ENCODE data around the gene DUSP28. TPM values are rescaled to one million over a fixed set of nuclear protein-coding genes. Genes with fewer than 3 reads are reported as not detected.

DUSP28 gene
- total and polyA plus RNA-seq, 2 of the 13 experiments (the other 11 are each of a cell fraction or from before 2014, with no cell fraction given) = 5.2 to 8.6 TPM

GRCh38 chr2:240553956-240554480 is 6.1 kb upstream of the DUSP28 start:
- Histone ChIP-seq H3K9me3 (ENCODE audit: low read length) (no peaks in the 10 kb centered on the region), H2AFZ (ENCODE audit: low read length) (no peak overlapping the region), H3K36me3 (replicated peaks in 1 of 2; ENCODE audit: control insufficient read depth in 1 of 2, insufficient read depth in 2 of 2, low read length in 2 of 2) (peaks cover 18 to 45% of the 10 kb centered on the region in 2 experiments), H3K9ac (ENCODE audit: insufficient read depth, low read depth, low read length) (no peak overlapping the region), H3K79me2 (ENCODE audit: insufficient read depth, low read length) (peaks cover 17% of the 10 kb centered on the region), H3K4me3 (replicated peaks in 1 of 3; ENCODE audit: insufficient read depth in 1 of 3, low read depth in 2 of 3, low read length in 3 of 3) (no peak overlapping the region), H3K27ac (ENCODE audit: extremely low read length, insufficient read depth, low read length) (no peak overlapping the region), H3K27me3 (ENCODE audit: control insufficient read depth in 1 of 2, insufficient read depth in 2 of 2, low read length in 2 of 2) (no peaks in the 10 kb centered on the region), H3K4me1 (ENCODE audit: insufficient read depth, low read length) (peaks cover 33% of the 10 kb centered on the region), H3K4me2 (ENCODE audit: low read depth, low read length) (no peak overlapping the region), H4K20me1 (ENCODE audit: insufficient read depth, low read length) (no peaks in the 10 kb centered on the region)
- DNase-seq (ENCODE audit: low spot score) (no peak), FAIRE-seq (no peak), ATAC-seq (no peak)
- WGBS (ENCODE audit: low lambda C conversion rate) = 96% methylated on average over 7 of the region's 7 CpGs
- BruUV-seq (replicated peaks) = no TSS peak
- intact Hi-C loops (cut with micrococcal nuclease; ENCODE audit: unreplicated experiment) = no loop called here
- TF ChIP-seq HCFC1 (IDR thresholded peaks at IDR 0.05; ENCODE audit: low read depth, low read length) (no peak), HDAC6 (IDR thresholded peaks at IDR 0.05; ENCODE audit: low read depth, low read length) (no peak), GZF1 (CRISPR knock-in tag; IDR thresholded peaks at IDR 0.05) (no peak), MEIS2 (CRISPR knock-in tag; IDR thresholded peaks at IDR 0.05) (no peak), RBM39 (IDR thresholded peaks at IDR 0.05; ENCODE audit: low read depth, low read length, poor library complexity, severe bottlenecking) (no peak), ZNF30 (CRISPR knock-in tag; IDR thresholded peaks at IDR 0.05) (no peak), RNF2 (conservative IDR thresholded peaks at IDR 0.05; ENCODE audit: low read depth) (no peak), SAP130 (CRISPR knock-in tag; IDR thresholded peaks at IDR 0.05; ENCODE audit: low read depth) (no peak), ATAD3A (CRISPR knock-in tag; IDR thresholded peaks at IDR 0.05) (no peak)
- TF ChIP-seq, protein P1, sequence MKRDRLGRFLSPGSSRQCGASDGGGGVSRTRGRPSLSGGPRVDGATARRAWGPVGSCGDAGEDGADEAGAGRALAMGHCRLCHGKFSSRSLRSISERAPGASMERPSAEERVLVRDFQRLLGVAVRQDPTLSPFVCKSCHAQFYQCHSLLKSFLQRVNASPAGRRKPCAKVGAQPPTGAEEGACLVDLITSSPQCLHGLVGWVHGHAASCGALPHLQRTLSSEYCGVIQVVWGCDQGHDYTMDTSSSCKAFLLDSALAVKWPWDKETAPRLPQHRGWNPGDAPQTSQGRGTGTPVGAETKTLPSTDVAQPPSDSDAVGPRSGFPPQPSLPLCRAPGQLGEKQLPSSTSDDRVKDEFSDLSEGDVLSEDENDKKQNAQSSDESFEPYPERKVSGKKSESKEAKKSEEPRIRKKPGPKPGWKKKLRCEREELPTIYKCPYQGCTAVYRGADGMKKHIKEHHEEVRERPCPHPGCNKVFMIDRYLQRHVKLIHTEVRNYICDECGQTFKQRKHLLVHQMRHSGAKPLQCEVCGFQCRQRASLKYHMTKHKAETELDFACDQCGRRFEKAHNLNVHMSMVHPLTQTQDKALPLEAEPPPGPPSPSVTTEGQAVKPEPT (CRISPR knock-in tag; IDR thresholded peaks at IDR 0.05; ENCODE audit: low read depth) = no peak
- TF ChIP-seq, protein P2, sequence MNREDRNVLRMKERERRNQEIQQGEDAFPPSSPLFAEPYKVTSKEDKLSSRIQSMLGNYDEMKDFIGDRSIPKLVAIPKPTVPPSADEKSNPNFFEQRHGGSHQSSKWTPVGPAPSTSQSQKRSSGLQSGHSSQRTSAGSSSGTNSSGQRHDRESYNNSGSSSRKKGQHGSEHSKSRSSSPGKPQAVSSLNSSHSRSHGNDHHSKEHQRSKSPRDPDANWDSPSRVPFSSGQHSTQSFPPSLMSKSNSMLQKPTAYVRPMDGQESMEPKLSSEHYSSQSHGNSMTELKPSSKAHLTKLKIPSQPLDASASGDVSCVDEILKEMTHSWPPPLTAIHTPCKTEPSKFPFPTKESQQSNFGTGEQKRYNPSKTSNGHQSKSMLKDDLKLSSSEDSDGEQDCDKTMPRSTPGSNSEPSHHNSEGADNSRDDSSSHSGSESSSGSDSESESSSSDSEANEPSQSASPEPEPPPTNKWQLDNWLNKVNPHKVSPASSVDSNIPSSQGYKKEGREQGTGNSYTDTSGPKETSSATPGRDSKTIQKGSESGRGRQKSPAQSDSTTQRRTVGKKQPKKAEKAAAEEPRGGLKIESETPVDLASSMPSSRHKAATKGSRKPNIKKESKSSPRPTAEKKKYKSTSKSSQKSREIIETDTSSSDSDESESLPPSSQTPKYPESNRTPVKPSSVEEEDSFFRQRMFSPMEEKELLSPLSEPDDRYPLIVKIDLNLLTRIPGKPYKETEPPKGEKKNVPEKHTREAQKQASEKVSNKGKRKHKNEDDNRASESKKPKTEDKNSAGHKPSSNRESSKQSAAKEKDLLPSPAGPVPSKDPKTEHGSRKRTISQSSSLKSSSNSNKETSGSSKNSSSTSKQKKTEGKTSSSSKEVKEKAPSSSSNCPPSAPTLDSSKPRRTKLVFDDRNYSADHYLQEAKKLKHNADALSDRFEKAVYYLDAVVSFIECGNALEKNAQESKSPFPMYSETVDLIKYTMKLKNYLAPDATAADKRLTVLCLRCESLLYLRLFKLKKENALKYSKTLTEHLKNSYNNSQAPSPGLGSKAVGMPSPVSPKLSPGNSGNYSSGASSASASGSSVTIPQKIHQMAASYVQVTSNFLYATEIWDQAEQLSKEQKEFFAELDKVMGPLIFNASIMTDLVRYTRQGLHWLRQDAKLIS (CRISPR knock-in tag; IDR thresholded peaks at IDR 0.05) = no peak
- POLR2A ChIA-PET = interaction anchor here (2.3 kb wide), 1 partner anchor 11 kb away, joined by 6 read pairs; no protein-coding TSS in a partner anchor
- in situ Hi-C loops (cut with HindIII; ENCODE audit: extremely low pct_ligation_motif_present, low pct_unique_long_range_greater_than_20kb) = loop anchor here (25.0 kb wide), 1 partner anchor 658 kb away; no protein-coding TSS in a partner anchor
- CTCF ChIA-PET (ENCODE audit: low intra/inter-chr PET ratio, low total read pairs) = no interaction called here
